Naive thymus-derived CD8-positive, alpha-beta T cell (primary cell): ENCODE data around the gene MBOAT7. TPM values are rescaled to one million over a fixed set of nuclear protein-coding genes. Genes with fewer than 3 reads are reported as not detected.
"Not testable (repeated sequence)": the region's sequence is repeated elsewhere in the genome, so short reads cannot be mapped to it uniquely, and the experiment has no call there.

Source experiments
- ATAC-seq, 2 donors: fragments of 150-1000 bp; cut with Tn5 transposase in 1 of 2; sonication (Bioruptor Pico), chemical (Tn5 transposase) in 1 of 2; 1 replicate in 1 of 2; 2 replicates in 1 of 2; pipeline ENCODE4 v1.10.0; 2021; ENCODE audit warnings: mild to moderate bottlenecking in 2 of 2, moderate library complexity in 2 of 2
- POLR2A ChIA-PET: fragments of 350-600 bp; sonication (Branson Sonifier 250); formaldehyde crosslinking; loops from one replicate; lab custom pipeline; 2021; ENCODE audit warnings: antibody characterized with exemption; lab: Charles Lee
- DNase-seq, 10 donors: peaks; one replicate each; pipeline versions ENCODE4 v3.0.0 to v3.0.0-alpha.2; 2020 to 2022
- H3K27ac Mint-ChIP-seq, 10 donors: one replicate each; pipeline ENCODE4 v1.8.0; 2020 to 2022; ENCODE audit warnings: mild to moderate bottlenecking in 10 of 10, mixed read lengths in 10 of 10, moderate library complexity in 4 of 10, inconsistent platforms in 1 of 10
- H3K27me3 Mint-ChIP-seq, 5 donors: one replicate each; pipeline ENCODE4 v1.8.0; 2021 to 2022; ENCODE audit warnings: mixed read lengths in 5 of 5
- H3K36me3 Mint-ChIP-seq, 3 donors: one replicate each; pipeline ENCODE4 v1.8.0; 2020 to 2022; ENCODE audit warnings: mixed read lengths in 3 of 3, mild to moderate bottlenecking in 2 of 3, inconsistent platforms in 1 of 3
- H3K4me1 Mint-ChIP-seq, 4 donors: one replicate each; pipeline ENCODE4 v1.8.0; 2021 to 2022; ENCODE audit warnings: mixed read lengths in 4 of 4
- H3K4me3 Mint-ChIP-seq, 10 donors: one replicate each; pipeline ENCODE4 v1.8.0; 2020 to 2022; ENCODE audit warnings: mild to moderate bottlenecking in 10 of 10, mixed read lengths in 10 of 10, moderate library complexity in 6 of 10, inconsistent platforms in 1 of 10
- H3K9me3 Mint-ChIP-seq, 9 donors: one replicate each; pipeline ENCODE4 v1.8.0; 2020 to 2022; ENCODE audit warnings: mixed read lengths in 9 of 9, mild to moderate bottlenecking in 3 of 9, inconsistent platforms in 1 of 9, moderate library complexity in 1 of 9
- polyA plus RNA-seq, 3 donors: library from polyadenylated mRNA; unstranded; fragments of 300-500 nt; fragmentation: Illumina TruSeq; gene quantifications; one replicate each; pipeline ENCODE4 v1.2.3, GENCODE V29; 2021
- total RNA-seq, 8 experiments: library from RNA in 2 of 8; stranded (reverse) in 2 of 8; gene quantifications; one replicate each; pipeline ENCODE4 v1.2.3 and lab custom pipeline; 2021 to 2026

Gene MBOAT7
- total RNA-seq (10 to 100 TPM; 35.9 to 36.1 TPM), polyA plus RNA-seq (10 to 100 TPM; 11.9 to 17.9 (median 14.8) TPM), total RNA-seq (lab: John Stamatoyannopoulos, UW) (15.3 to 47.7 (median 27.4) reads per million in 6 experiments)

- ATAC-seq: peak; percentile 0 to 5
- Mint-ChIP-seq H3K9me3 (no peaks in the 10 kb centered on the region), H3K27ac (peak within 1 kb of the TSS; percentile 98 to 100 (median 99)), H3K4me3 (peak within 1 kb of the TSS; percentile 86 to 100 (median 95)), H3K4me1 (peaks cover 22 to 53% (median 42%) of the 10 kb centered on the region in 4 donors), H3K36me3 (peaks cover 0 to 25% (median 4%) of the 10 kb centered on the region in 3 donors), H3K27me3 (no peaks in the 10 kb centered on the region)
- POLR2A ChIA-PET: interaction anchor here (0.9 to 7.0 kb wide), 17 partner anchors 10 to 1070 kb away, joined by 3 to 158 read pairs (median 8); partner anchors contain the start of genes CNOT3, LENG1, LENG8 and LENG9
- peak in 1 of 10 donors; percentile 71 for DNase-seq
Observed at GRCh38 chr19:54189145-54189734, at the start of gene MBOAT7. TSS of gene MBOAT7 (minus strand) at chr19:54189580. CDS start at chr19:54188508, 1,072 bp downstream.

DNA sequence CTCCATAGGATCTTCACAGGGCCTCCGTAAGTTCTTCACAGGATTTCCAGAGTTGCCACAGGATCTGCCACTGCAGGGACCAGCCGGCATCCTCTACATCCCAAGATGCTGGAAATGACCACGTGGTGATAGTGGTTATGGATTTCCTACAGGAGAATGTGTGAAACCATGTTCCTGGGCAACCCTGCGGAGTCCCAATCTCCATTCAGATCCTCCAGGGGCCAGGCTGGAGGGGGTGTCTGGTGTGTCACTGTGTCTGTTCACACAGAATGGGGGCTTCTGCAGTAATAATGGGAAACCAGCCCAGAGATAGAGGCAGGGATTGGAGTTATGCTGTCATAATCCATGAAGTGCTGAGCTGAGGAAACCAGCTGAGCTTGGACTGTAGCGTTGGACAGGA is 44.6 kb upstream of the MBOAT7 start:
- Mint-ChIP-seq H3K4me1 (peaks cover 3 to 9% (median 5%) of the 10 kb centered on the region in 4 donors), H3K27ac (no peak overlapping the region)

DNA sequence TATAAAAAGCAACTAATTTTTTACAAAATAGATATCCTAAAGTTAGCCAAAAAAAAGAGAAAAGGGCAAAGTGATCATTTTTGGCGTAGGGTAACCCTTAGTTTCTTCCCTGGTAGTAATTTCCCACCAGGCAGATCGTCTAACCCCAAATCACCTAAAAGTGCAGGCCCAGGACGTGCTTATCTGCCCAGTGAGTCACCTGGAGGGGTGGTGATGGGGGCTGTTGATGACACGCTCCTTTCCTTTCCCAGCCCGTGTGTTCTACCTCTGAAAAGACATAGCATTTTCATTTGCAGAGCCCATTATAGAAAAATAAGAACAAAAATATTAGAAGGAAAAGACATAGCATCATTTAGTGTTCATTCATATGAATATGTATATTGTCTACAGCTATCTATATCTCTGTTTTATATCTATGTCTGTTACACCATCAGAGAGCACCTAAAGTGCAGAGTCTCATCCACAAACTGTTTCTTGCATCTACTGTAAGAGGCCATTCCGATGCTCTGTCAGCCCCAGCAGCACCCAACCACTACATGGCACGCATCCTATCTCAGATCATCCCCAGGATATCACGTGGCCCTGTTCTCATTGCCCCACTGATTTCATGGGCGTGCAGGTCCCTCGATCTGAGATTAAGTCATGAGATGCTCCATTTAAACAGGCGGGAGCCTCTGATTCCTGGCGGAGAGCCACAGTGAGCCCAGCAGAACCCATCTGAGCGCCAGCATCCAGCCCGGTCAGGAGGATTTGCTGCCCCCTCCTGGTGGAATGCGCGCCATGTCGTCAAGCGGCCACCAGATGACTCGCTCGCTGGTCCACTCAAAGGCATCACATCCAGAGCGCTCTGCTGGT is 41.9 kb upstream of the MBOAT7 start:
- peak; percentile 70 to 89 (median 81) for DNase-seq
- no peaks in the 10 kb centered on the region for H3K9me3 Mint-ChIP-seq
- H3K27ac Mint-ChIP-seq: peak overlapping the region in 3 of 10 donors; percentile 39 to 56 (median 53)
- H3K4me1 Mint-ChIP-seq: peaks cover 3 to 9% (median 5%) of the 10 kb centered on the region in 4 donors
- POLR2A ChIA-PET: no interaction called here
- H3K27me3 Mint-ChIP-seq: peaks cover 13 to 40% (median 23%) of the 10 kb centered on the region in 5 donors
- ATAC-seq: peak; percentile 97 to 100
- no peaks in the 10 kb centered on the region for H3K36me3 Mint-ChIP-seq
- no peak overlapping the region for H3K4me3 Mint-ChIP-seq

More for the DNA sequence above, 44.6 kb upstream of the MBOAT7 start:
- Mint-ChIP-seq H3K27me3 (peaks cover 11 to 39% (median 25%) of the 10 kb centered on the region in 5 donors), H3K4me3 (no peak overlapping the region), H3K36me3 (no peaks in the 10 kb centered on the region), H3K9me3 (no peaks in the 10 kb centered on the region)
- no peak for DNase-seq
- POLR2A ChIA-PET: no interaction called here
- no peak for ATAC-seq

- peaks cover 3 to 9% (median 5%) of the 10 kb centered on the region in 4 donors for H3K4me1 Mint-ChIP-seq
- peaks cover 13 to 33% (median 23%) of the 10 kb centered on the region in 5 donors for H3K27me3 Mint-ChIP-seq
- POLR2A ChIA-PET: no interaction called here
- DNase-seq: no peak
- no peaks in the 10 kb centered on the region for H3K36me3 Mint-ChIP-seq
- H3K9me3 Mint-ChIP-seq: no peaks in the 10 kb centered on the region
- ATAC-seq: no peak
- no peak overlapping the region for H3K4me3 Mint-ChIP-seq
- no peak overlapping the region for H3K27ac Mint-ChIP-seq
Observed at GRCh38 chr19:54230031-54230430, 40.7 kb upstream of the MBOAT7 start.

DNA sequence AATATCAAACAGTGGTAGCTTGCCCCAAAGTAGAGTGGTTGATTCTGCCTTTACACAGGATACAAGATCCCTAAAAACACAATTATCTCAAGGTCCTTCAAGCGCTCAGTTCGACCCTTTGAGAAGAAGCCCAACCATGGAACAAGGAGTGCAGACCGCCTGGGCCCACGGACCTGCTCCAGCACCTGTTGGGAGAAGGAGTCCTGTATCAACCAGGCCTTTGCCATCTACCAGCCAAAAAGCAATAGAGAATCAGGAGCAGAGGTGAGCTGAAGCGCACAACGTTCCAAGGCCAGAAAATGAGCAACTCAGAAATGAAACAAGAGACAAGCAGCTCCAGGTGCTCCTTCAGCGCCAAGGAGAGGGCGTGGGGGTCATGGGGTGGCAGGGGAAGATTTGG is 39.8 kb upstream of the MBOAT7 start:
- H3K9me3 Mint-ChIP-seq: no peaks in the 10 kb centered on the region
- POLR2A ChIA-PET: interaction anchor here (0.6 kb wide), 1 partner anchor 31 kb away, joined by 3 read pairs; no protein-coding TSS in a partner anchor
- H3K27me3 Mint-ChIP-seq: peaks cover 13 to 35% (median 19%) of the 10 kb centered on the region in 5 donors
- H3K36me3 Mint-ChIP-seq: no peaks in the 10 kb centered on the region
- H3K27ac Mint-ChIP-seq: no peak overlapping the region
- no peak for DNase-seq
- H3K4me1 Mint-ChIP-seq: peaks cover 3 to 5% (median 5%) of the 10 kb centered on the region in 4 donors
- H3K4me3 Mint-ChIP-seq: no peak overlapping the region
- ATAC-seq: no peak

DNA sequence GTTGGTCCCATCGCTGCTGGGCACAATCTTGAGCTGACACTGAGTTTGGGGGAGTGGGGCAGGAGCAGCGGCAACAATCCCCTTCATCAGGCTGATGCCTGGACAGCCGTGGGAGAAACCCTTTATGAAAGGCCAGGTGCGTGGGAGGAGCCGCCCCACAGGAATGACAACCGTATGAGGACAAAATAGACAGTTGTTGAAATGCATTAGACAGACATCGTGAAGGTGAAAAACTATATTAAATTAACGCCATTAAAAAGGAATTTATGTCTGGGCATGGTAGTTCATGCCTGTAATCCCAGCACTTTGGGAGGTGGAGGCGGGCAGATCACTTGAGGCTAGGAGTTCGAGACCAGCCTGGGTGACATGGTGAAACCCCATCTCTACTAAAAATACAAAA is 35.2 kb upstream of the MBOAT7 start:
- H3K27ac Mint-ChIP-seq: peak overlapping the region in 2 of 10 donors; percentile 5 to 31
- H3K9me3 Mint-ChIP-seq, H3K4me3 Mint-ChIP-seq, POLR2A ChIA-PET, H3K36me3 Mint-ChIP-seq, ATAC-seq, DNase-seq: not testable (repeated sequence)
- H3K27me3 Mint-ChIP-seq: peaks cover 8 to 30% (median 10%) of the 10 kb centered on the region in 5 donors
- H3K4me1 Mint-ChIP-seq: peaks cover 2 to 10% (median 7%) of the 10 kb centered on the region in 4 donors

DNA sequence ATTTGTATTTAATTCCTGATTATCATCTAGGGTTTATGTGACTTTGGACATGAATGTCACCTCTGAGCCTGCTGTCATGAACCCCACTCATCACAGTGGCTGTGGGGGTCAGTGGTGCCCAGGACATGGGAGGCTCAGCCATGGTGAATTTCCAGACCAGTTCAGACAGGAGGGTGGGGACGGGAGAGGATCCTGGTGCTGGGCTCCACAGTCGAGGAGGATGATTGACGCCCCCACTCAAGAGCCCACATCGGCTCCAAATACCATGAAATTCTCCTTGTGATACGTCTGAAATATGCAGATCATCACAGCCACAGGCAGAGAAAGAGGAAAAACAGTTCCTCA is 34.5 kb upstream of the MBOAT7 start:
- Mint-ChIP-seq H3K4me1 (peaks cover 2 to 10% (median 7%) of the 10 kb centered on the region in 4 donors), H3K27me3 (peaks cover 4 to 23% (median 6%) of the 10 kb centered on the region in 5 donors)
- H3K27ac Mint-ChIP-seq, H3K4me3 Mint-ChIP-seq, POLR2A ChIA-PET, DNase-seq, H3K9me3 Mint-ChIP-seq, ATAC-seq, H3K36me3 Mint-ChIP-seq: not testable (repeated sequence)

GRCh38 chr19:54223277-54223936 is 34.0 kb upstream of the MBOAT7 start:
- H3K36me3 Mint-ChIP-seq, H3K9me3 Mint-ChIP-seq, H3K27ac Mint-ChIP-seq, ATAC-seq, H3K4me3 Mint-ChIP-seq, POLR2A ChIA-PET, DNase-seq: not testable (repeated sequence)
- Mint-ChIP-seq H3K4me1 (peaks cover 2 to 10% (median 7%) of the 10 kb centered on the region in 4 donors), H3K27me3 (peaks cover 3 to 20% (median 6%) of the 10 kb centered on the region in 5 donors)

- H3K27ac Mint-ChIP-seq: peak within 1 kb of the TSS in 1 of 10 donors; percentile 1
- not testable (repeated sequence) for DNase-seq, H3K36me3 Mint-ChIP-seq, ATAC-seq, H3K9me3 Mint-ChIP-seq, H3K4me3 Mint-ChIP-seq
- peaks cover 2 to 10% (median 7%) of the 10 kb centered on the region in 4 donors for H3K4me1 Mint-ChIP-seq
- POLR2A ChIA-PET: interaction anchor here (0.6 kb wide), 1 partner anchor 55 kb away, joined by 3 read pairs; no protein-coding TSS in a partner anchor
- peaks cover 3 to 18% (median 6%) of the 10 kb centered on the region in 5 donors for H3K27me3 Mint-ChIP-seq
Observed at GRCh38 chr19:54222474-54223276, 33.3 kb upstream of the MBOAT7 start, which contains the start of gene LILRB3. TSS of gene LILRB3 (minus strand) at chr19:54223007. CDS start at chr19:54222976, 31 bp downstream.

- POLR2A ChIA-PET, H3K27ac Mint-ChIP-seq, H3K9me3 Mint-ChIP-seq: not testable (repeated sequence)
Observed at GRCh38 chr19:54221947-54222346, 32.6 kb upstream of the MBOAT7 start.

DNA sequence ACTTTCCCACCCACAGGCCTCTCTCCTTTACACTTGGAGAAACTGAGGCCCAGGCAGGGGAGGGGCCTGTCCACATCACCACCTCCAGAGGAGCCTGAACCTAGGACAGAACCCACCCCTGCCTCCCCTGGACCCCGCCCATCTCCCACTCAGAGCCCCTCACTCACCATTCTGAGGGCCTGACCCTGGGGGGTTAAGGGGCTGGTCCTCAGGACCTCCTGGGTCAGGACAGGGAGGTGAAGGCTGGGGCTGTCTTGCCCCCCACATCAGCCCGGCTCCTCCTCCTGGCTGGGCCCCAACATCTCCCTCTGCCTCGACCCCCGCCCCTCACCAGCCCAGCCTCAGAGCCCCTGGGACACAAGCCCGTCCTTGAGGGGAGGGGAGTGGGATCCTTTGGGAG is 30.3 kb upstream of the MBOAT7 start:
- DNase-seq, H3K4me3 Mint-ChIP-seq, H3K9me3 Mint-ChIP-seq, POLR2A ChIA-PET, ATAC-seq, H3K27ac Mint-ChIP-seq, H3K36me3 Mint-ChIP-seq: not testable (repeated sequence)
- peaks cover 3 to 18% (median 6%) of the 10 kb centered on the region in 5 donors for H3K27me3 Mint-ChIP-seq
- peaks cover 2 to 12% (median 8%) of the 10 kb centered on the region in 4 donors for H3K4me1 Mint-ChIP-seq

More at GRCh38 chr19:54221947-54222346, 32.6 kb upstream of the MBOAT7 start:
- ATAC-seq, DNase-seq, H3K4me3 Mint-ChIP-seq, H3K36me3 Mint-ChIP-seq: not testable (repeated sequence)
- Mint-ChIP-seq H3K27me3 (peaks cover 3 to 18% (median 6%) of the 10 kb centered on the region in 5 donors), H3K4me1 (peaks cover 2 to 10% (median 7%) of the 10 kb centered on the region in 4 donors)
